Vein endothelial cell (primary cell): ENCODE data around the gene DSG1. TPM values are rescaled to one million over a fixed set of nuclear protein-coding genes. Genes with fewer than 3 reads are reported as not detected.

ENCODE experiments used
- small RNA-seq: library from RNA; depleted of rRNA; stranded (forward); fragments of <200 nt; gene quantifications from one replicate; pipeline ENCODE3, GENCODE V24; 2012
- total RNA-seq: library from RNA; depleted of rRNA; stranded (reverse); fragments of >200 nt; gene quantifications from 2 replicates; pipeline ENCODE4 v1.2.3, GENCODE V29; 2012

Gene DSG1
- total RNA-seq: not detected in 2 replicates

GRCh38 chr18:31317860-31318259 lies at the start of gene DSG1:
Gene DSG1 (plus strand): TSS chr18:31318160. CDS start chr18:31318301, 141 bp downstream.

GRCh38 chr18:31376477-31376876 lies 58.5 kb downstream of the DSG1 start, which contains the start of gene DSG4:
Gene DSG4 (plus strand): TSS chr18:31376777. CDS start chr18:31376912, 135 bp downstream.

Small RNA genes lying within 50 kb of the gene (small RNA-seq; reads per million reads assigned to genes)
- gene RF00019 (not detected), gene RNU6-167P (not detected)

Other genes with a start within 250 kb of the DSG1 start
- not detected in 2 replicates for gene DSC2, start 215.7 kb upstream of the DSG1 start, total RNA-seq
- gene DSC1, start 155.3 kb upstream of the DSG1 start, total RNA-seq: not detected in 2 replicates
- not detected in 2 replicates for gene DSG4, start 58.6 kb downstream of the DSG1 start, total RNA-seq
- not detected in 2 replicates for gene DSG3, start 129.6 kb downstream of the DSG1 start, total RNA-seq
- gene DSG2, start 180.0 kb downstream of the DSG1 start, total RNA-seq: 0.19 TPM in 1 of 2 replicates, not detected in the other